ENCODE data around the gene ZNF716.
"Not testable (repeated sequence)": the region's sequence is repeated elsewhere in the genome, so short reads cannot be mapped to it uniquely, and the experiment has no call there.

Gene ZNF716

GRCh38 chr7:57437581-57437980, 12.4 kb upstream of the ZNF716 start:
- H4K8ac ChIP-seq (ENCODE audit: low read length) = no peak overlapping the region
- H2AK5ac ChIP-seq (ENCODE audit: low read length, severe bottlenecking) = no peak overlapping the region
- WGBS = 84% methylated on average over 19 of the region's 19 CpGs
- no peaks in the 10 kb centered on the region for H3K27me3 ChIP-seq (ENCODE audit: control insufficient read depth in 1 of 2, insufficient read depth in 1 of 2, low read length in 2 of 2)
- peaks cover 34% of the 10 kb centered on the region for H3K9me3 ChIP-seq (ENCODE audit: control insufficient read depth, low read length)
- H3K27ac ChIP-seq (ENCODE audit: low read length, poor library complexity, severe bottlenecking) = no peak overlapping the region
- H2BK120ac ChIP-seq (ENCODE audit: low read depth, low read length) = no peak overlapping the region
- H3K36me3 ChIP-seq (ENCODE audit: control insufficient read depth in 1 of 2, insufficient read depth in 2 of 2, low read depth in 1 of 2, low read length in 2 of 2) = no peaks in the 10 kb centered on the region
- H2BK12ac ChIP-seq (ENCODE audit: low read length in 2 of 2) = no peak overlapping the region
- H3K9ac ChIP-seq (ENCODE audit: low read length) = no peak overlapping the region
- H3K23ac ChIP-seq (ENCODE audit: low read length in 2 of 2) = no peak overlapping the region
- H2BK15ac ChIP-seq (ENCODE audit: low read depth, poor library complexity, severe bottlenecking) = no peak overlapping the region
- no peaks in the 10 kb centered on the region for H3K4me1 ChIP-seq (ENCODE audit: control insufficient read depth, insufficient read depth, low read depth, low read length)
- H3K79me1 ChIP-seq (replicated peaks; ENCODE audit: low read length, poor library complexity, severe bottlenecking) = no peaks in the 10 kb centered on the region
- no peak overlapping the region for H3K4me2 ChIP-seq (ENCODE audit: low read length, poor library complexity, severe bottlenecking)
- no peak overlapping the region for H3K4ac ChIP-seq (ENCODE audit: low read depth in 1 of 2, low read length in 2 of 2)
- H4K91ac ChIP-seq (ENCODE audit: low read length) = no peak overlapping the region
- no peak overlapping the region for H3K18ac ChIP-seq (ENCODE audit: low read depth in 1 of 2, low read length in 2 of 2)
- DNase-seq = no peak
- H3K14ac ChIP-seq (ENCODE audit: low read length in 2 of 2) = no peak overlapping the region
- no peak overlapping the region for H2BK5ac ChIP-seq (ENCODE audit: low read depth, low read length, poor library complexity, severe bottlenecking)
- H3K4me3 ChIP-seq (ENCODE audit: insufficient read depth in 1 of 2, low read depth in 1 of 2, low read length in 2 of 2) = no peak overlapping the region
- no peak overlapping the region for H2AFZ ChIP-seq (ENCODE audit: low read depth, low read length)

DNA sequence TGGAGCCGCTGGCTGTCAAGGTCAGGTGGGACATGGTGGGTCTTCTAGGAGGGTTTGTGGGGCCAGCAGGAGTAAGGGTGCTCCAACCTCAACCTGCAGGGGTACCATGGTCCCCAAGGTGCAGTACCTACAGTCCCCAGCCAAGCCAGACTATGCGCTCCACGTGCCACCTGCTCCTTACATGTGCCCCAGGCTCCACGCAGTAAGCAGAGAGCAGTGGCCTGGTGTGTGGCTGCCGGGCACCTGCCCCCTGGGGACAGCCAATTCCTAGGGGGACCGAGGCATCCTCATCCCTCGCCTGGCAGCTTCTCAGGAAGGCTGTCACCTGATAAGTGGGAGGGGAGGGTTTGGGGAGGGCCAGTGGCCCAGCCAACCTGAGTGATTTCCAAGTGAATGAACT, 11.7 kb upstream of the ZNF716 start:
- no peaks in the 10 kb centered on the region for H3K79me1 ChIP-seq (replicated peaks; ENCODE audit: low read length, poor library complexity, severe bottlenecking)
- H3K4me2 ChIP-seq (ENCODE audit: low read length, poor library complexity, severe bottlenecking) = no peak overlapping the region
- H4K91ac ChIP-seq (ENCODE audit: low read length) = no peak overlapping the region
- H2BK120ac ChIP-seq (ENCODE audit: low read depth, low read length) = no peak overlapping the region
- H2AK5ac ChIP-seq (ENCODE audit: low read length, severe bottlenecking) = no peak overlapping the region
- no peak overlapping the region for H2BK15ac ChIP-seq (ENCODE audit: low read depth, poor library complexity, severe bottlenecking)
- no peaks in the 10 kb centered on the region for H3K27me3 ChIP-seq (ENCODE audit: control insufficient read depth in 1 of 2, insufficient read depth in 1 of 2, low read length in 2 of 2)
- no peaks in the 10 kb centered on the region for H3K4me1 ChIP-seq (ENCODE audit: control insufficient read depth, insufficient read depth, low read depth, low read length)
- H3K9me3 ChIP-seq (ENCODE audit: control insufficient read depth, low read length) = peaks cover 29% of the 10 kb centered on the region
- no peaks in the 10 kb centered on the region for H3K36me3 ChIP-seq (ENCODE audit: control insufficient read depth in 1 of 2, insufficient read depth in 2 of 2, low read depth in 1 of 2, low read length in 2 of 2)
- no peak overlapping the region for H3K4ac ChIP-seq (ENCODE audit: low read depth in 1 of 2, low read length in 2 of 2)
- no peak overlapping the region for H2BK5ac ChIP-seq (ENCODE audit: low read depth, low read length, poor library complexity, severe bottlenecking)
- no peak overlapping the region for H4K8ac ChIP-seq (ENCODE audit: low read length)
- no peak for DNase-seq
- H3K23ac ChIP-seq (ENCODE audit: low read length in 2 of 2) = no peak overlapping the region
- WGBS = 62% methylated on average over 7 of the region's 7 CpGs
- H2BK12ac ChIP-seq (ENCODE audit: low read length in 2 of 2) = no peak overlapping the region
- H3K18ac ChIP-seq (ENCODE audit: low read depth in 1 of 2, low read length in 2 of 2) = no peak overlapping the region
- H3K27ac ChIP-seq (ENCODE audit: low read length, poor library complexity, severe bottlenecking) = no peak overlapping the region
- no peak overlapping the region for H3K14ac ChIP-seq (ENCODE audit: low read length in 2 of 2)
- no peak overlapping the region for H2AFZ ChIP-seq (ENCODE audit: low read depth, low read length)
- H3K4me3 ChIP-seq (ENCODE audit: insufficient read depth in 1 of 2, low read depth in 1 of 2, low read length in 2 of 2) = no peak overlapping the region
- H3K9ac ChIP-seq (ENCODE audit: low read length) = no peak overlapping the region

DNA sequence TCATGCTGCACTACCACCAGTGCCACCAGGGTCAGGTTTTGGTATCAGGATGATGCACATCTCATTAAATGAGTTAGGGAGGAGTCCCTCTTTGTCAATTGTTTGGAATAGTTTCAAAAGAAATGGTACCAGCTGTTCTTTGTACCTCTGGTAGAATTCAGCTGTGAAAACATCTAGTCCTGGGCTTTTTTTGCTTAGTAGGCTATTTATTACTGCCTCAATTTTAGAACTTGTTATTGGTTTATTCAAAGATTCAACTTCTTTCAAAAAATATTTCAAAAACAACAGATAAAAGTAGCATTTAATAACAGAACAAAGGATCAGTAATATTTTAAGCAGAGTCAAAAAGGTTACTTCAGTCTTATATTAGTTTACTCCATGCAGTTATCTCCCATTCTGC, 6.4 kb upstream of the ZNF716 start:
- H3K18ac ChIP-seq (ENCODE audit: low read depth in 1 of 2, low read length in 2 of 2) = no peak overlapping the region
- no peak overlapping the region for H3K23ac ChIP-seq (ENCODE audit: low read length in 2 of 2)
- no peak overlapping the region for H3K4me3 ChIP-seq (ENCODE audit: insufficient read depth in 1 of 2, low read depth in 1 of 2, low read length in 2 of 2)
- no peak overlapping the region for H2AK5ac ChIP-seq (ENCODE audit: low read length, severe bottlenecking)
- no peak overlapping the region for H4K91ac ChIP-seq (ENCODE audit: low read length)
- H4K8ac ChIP-seq (ENCODE audit: low read length) = no peak overlapping the region
- DNase-seq = no peak
- H3K9ac ChIP-seq (ENCODE audit: low read length) = no peak overlapping the region
- H3K9me3 ChIP-seq (ENCODE audit: control insufficient read depth, low read length) = peaks cover 16% of the 10 kb centered on the region
- H3K36me3 ChIP-seq (ENCODE audit: control insufficient read depth in 1 of 2, insufficient read depth in 2 of 2, low read depth in 1 of 2, low read length in 2 of 2) = no peaks in the 10 kb centered on the region
- no peaks in the 10 kb centered on the region for H3K79me1 ChIP-seq (replicated peaks; ENCODE audit: low read length, poor library complexity, severe bottlenecking)
- H2BK5ac ChIP-seq (ENCODE audit: low read depth, low read length, poor library complexity, severe bottlenecking) = no peak overlapping the region
- no peak overlapping the region for H2BK12ac ChIP-seq (ENCODE audit: low read length in 2 of 2)
- no peak overlapping the region for H2AFZ ChIP-seq (ENCODE audit: low read depth, low read length)
- no peaks in the 10 kb centered on the region for H3K27me3 ChIP-seq (ENCODE audit: control insufficient read depth in 1 of 2, insufficient read depth in 1 of 2, low read length in 2 of 2)
- H3K14ac ChIP-seq (ENCODE audit: low read length in 2 of 2) = no peak overlapping the region
- H2BK120ac ChIP-seq (ENCODE audit: low read depth, low read length) = no peak overlapping the region
- no peak overlapping the region for H2BK15ac ChIP-seq (ENCODE audit: low read depth, poor library complexity, severe bottlenecking)
- H3K4ac ChIP-seq (ENCODE audit: low read depth in 1 of 2, low read length in 2 of 2) = no peak overlapping the region
- no peaks in the 10 kb centered on the region for H3K4me1 ChIP-seq (ENCODE audit: control insufficient read depth, insufficient read depth, low read depth, low read length)
- no peak overlapping the region for H3K4me2 ChIP-seq (ENCODE audit: low read length, poor library complexity, severe bottlenecking)
- no peak overlapping the region for H3K27ac ChIP-seq (ENCODE audit: low read length, poor library complexity, severe bottlenecking)

- not testable (repeated sequence) for H3K18ac ChIP-seq (ENCODE audit: low read depth in 1 of 2, low read length in 2 of 2); H3K4me2 ChIP-seq (ENCODE audit: low read length, poor library complexity, severe bottlenecking); H3K36me3 ChIP-seq (ENCODE audit: control insufficient read depth in 1 of 2, insufficient read depth in 2 of 2, low read depth in 1 of 2, low read length in 2 of 2); H3K27ac ChIP-seq (ENCODE audit: low read length, poor library complexity, severe bottlenecking); H3K23ac ChIP-seq (ENCODE audit: low read length in 2 of 2); H2BK120ac ChIP-seq (ENCODE audit: low read depth, low read length); H3K27me3 ChIP-seq (ENCODE audit: control insufficient read depth in 1 of 2, insufficient read depth in 1 of 2, low read length in 2 of 2); H2BK12ac ChIP-seq (ENCODE audit: low read length in 2 of 2); DNase-seq; H3K9ac ChIP-seq (ENCODE audit: low read length); H3K14ac ChIP-seq (ENCODE audit: low read length in 2 of 2); H3K79me1 ChIP-seq (replicated peaks; ENCODE audit: low read length, poor library complexity, severe bottlenecking); H3K4me1 ChIP-seq (ENCODE audit: control insufficient read depth, insufficient read depth, low read depth, low read length); H2BK15ac ChIP-seq (ENCODE audit: low read depth, poor library complexity, severe bottlenecking); H4K91ac ChIP-seq (ENCODE audit: low read length); H2AK5ac ChIP-seq (ENCODE audit: low read length, severe bottlenecking); H4K8ac ChIP-seq (ENCODE audit: low read length); H2BK5ac ChIP-seq (ENCODE audit: low read depth, low read length, poor library complexity, severe bottlenecking); H2AFZ ChIP-seq (ENCODE audit: low read depth, low read length); H3K4ac ChIP-seq (ENCODE audit: low read depth in 1 of 2, low read length in 2 of 2)
- H3K9me3 ChIP-seq (ENCODE audit: control insufficient read depth, low read length) = peaks cover 93% of the 10 kb centered on the region
- peak overlapping the region in 1 of 2 experiments; percentile 32 for H3K4me3 ChIP-seq (ENCODE audit: insufficient read depth in 1 of 2, low read depth in 1 of 2, low read length in 2 of 2)
- 68% methylated on average over 3 of the region's 3 CpGs for WGBS
These were observed 19.3 kb downstream of the ZNF716 start for GRCh38 chr7:57469186-57469828.

Measured in mesenchymal stem cell (in vitro differentiated cells and primary cell).